GM20000 (cell line): ENCODE results near the gene BNIPL.

Source experiments
- DNase-seq: peaks from one replicate; pipeline ENCODE4 v3.0.0; 2012; ENCODE audit warnings: low spot score
- CTCF ChIP-seq: IDR thresholded peaks from 2 replicates; pipeline ENCODE4 v1.5.1; 2012; ENCODE audit warnings: mild to moderate bottlenecking, control low read depth; ENCODE audit errors: extremely low read depth, missing control alignments

Gene BNIPL

GRCh38 chr1:151009674-151010345 lies 26.6 kb upstream of the BNIPL start:
- no peak for TF ChIP-seq CTCF

GRCh38 chr1:151010346-151010726 lies 26.1 kb upstream of the BNIPL start:
- no peak for TF ChIP-seq CTCF
- DNase-seq: no peak

More at GRCh38 chr1:151009674-151010345, 26.6 kb upstream of the BNIPL start:
- DNase-seq: no peak

- no peak for TF ChIP-seq CTCF
- no peak for DNase-seq
These were observed 25.1 kb upstream of the BNIPL start for GRCh38 chr1:151011154-151011850.

GRCh38 chr1:151012684-151013471 lies 23.5 kb upstream of the BNIPL start:
- TF ChIP-seq CTCF: no peak
- no peak for DNase-seq

- no peak for DNase-seq
These were observed 22.9 kb upstream of the BNIPL start for GRCh38 chr1:151013518-151013917.

GRCh38 chr1:151024540-151025146 lies 11.7 kb upstream of the BNIPL start:
- peak; percentile 46 for TF ChIP-seq CTCF
- DNase-seq: peak; percentile 75

More at GRCh38 chr1:151013518-151013917, 22.9 kb upstream of the BNIPL start:
- TF ChIP-seq CTCF: no peak
